GM12872 (cell line): Measurements from ENCODE around the gene ALOX12B.

Experiments used
- TF ChIP-seq, protein P1 (sequence below): IDR thresholded peaks from 3 replicates; pipeline ENCODE4 v1.5.1; 2011; ENCODE audit warnings: low read depth, mild to moderate bottlenecking, low read length, moderate library complexity; ENCODE audit not compliant: insufficient read depth

The ALOX12B gene

DNA sequence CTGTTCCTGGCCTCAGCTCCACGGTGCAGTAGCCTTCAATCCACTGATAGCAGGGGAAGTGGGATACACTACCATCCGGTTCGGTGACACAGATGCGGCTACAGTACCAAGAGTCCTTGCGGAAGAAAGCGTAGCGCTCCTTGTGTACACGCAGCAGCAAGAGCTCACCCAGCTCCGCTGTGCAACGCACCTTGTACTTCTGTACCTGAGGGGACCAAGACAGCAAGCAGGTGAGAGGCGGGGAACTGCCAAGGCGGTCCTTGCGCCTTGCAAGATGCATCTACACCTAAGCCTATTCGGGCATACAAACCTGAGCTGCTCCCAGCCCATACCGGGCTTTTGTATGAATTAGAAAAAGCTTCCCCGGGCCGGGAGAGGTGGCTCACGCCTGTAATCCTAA is 29.3 kb upstream of the ALOX12B start:
- TF ChIP-seq, protein P1, sequence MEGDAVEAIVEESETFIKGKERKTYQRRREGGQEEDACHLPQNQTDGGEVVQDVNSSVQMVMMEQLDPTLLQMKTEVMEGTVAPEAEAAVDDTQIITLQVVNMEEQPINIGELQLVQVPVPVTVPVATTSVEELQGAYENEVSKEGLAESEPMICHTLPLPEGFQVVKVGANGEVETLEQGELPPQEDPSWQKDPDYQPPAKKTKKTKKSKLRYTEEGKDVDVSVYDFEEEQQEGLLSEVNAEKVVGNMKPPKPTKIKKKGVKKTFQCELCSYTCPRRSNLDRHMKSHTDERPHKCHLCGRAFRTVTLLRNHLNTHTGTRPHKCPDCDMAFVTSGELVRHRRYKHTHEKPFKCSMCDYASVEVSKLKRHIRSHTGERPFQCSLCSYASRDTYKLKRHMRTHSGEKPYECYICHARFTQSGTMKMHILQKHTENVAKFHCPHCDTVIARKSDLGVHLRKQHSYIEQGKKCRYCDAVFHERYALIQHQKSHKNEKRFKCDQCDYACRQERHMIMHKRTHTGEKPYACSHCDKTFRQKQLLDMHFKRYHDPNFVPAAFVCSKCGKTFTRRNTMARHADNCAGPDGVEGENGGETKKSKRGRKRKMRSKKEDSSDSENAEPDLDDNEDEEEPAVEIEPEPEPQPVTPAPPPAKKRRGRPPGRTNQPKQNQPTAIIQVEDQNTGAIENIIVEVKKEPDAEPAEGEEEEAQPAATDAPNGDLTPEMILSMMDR: no peak

DNA sequence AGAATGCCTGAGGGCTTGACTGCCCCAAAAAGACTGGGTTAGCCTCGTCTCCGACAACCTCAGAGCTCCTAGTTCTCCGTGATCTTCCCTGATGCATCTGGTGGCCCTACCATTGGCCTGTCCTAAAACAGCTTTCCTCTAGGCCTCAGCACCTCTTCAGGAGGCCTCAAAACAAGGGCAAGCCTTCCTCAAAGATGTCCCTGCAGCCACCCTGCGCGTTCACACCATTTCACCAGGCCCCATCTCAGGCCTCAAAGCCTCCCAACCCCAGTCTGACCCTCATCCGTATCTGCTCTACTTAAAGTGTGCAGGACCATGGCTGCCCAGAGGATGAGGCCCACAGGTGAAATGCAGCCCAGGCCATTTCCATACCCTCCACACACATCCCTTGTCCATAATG is 23.4 kb upstream of the ALOX12B start:
- TF ChIP-seq, protein P1: no peak

DNA sequence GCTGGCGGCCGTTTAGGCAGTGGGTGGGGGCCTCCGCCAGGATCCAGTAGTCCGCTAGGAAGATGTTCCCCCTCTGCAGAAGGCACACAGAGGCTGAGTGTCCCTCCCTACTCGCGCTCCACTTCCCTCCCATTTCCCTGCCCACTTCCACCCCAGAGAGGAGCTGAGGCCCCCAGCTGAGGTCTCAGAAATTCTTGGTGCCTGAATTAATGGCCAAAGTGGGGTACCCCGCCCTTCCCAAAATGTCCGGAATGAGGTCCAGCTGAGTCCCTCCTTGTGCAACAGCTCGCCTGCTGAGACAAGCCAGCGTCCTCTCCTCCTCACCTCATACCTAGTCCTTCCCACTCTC is 22.9 kb upstream of the ALOX12B start:
- TF ChIP-seq, protein P1: no peak

DNA sequence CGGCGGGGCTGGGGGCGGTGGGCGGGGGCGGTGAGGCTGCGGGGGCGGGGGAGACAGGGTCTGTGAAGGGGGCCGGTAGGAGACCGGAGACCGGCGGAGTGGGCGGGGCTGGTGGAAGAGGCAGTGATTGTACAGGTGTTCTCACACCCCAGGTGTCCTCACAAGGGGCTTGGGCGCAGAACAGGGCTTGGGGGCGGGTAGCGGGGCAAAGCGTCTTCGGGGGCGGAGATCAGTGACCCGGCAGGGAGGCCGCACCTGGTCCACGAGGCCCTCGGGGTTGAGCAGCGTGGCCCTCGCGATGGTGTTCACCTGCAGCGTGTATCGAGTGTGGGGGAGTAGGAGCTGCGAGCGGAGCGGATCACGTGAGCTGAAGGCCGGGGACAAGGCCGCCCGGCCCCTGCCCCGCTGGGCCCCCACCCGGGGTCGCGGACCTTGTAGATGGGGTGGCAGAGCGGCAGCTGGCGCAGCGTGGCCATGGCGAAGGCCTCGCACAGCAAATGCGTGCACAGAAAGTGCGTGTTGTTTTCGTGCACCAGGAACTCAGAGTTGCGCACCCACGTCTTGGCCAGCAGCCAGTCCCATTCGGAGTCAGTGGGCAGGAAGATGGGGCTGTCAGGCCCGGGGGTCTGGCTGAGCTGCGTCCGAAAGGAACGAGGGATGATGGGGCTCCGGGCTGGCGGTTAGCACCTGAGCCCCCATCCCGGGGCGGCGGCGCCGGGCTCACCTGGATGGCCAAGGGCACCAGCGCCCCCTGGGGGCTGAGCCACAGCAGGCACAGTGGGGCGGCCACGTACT is 22.3 kb upstream of the ALOX12B start:
- TF ChIP-seq, protein P1: peak; percentile 96

DNA sequence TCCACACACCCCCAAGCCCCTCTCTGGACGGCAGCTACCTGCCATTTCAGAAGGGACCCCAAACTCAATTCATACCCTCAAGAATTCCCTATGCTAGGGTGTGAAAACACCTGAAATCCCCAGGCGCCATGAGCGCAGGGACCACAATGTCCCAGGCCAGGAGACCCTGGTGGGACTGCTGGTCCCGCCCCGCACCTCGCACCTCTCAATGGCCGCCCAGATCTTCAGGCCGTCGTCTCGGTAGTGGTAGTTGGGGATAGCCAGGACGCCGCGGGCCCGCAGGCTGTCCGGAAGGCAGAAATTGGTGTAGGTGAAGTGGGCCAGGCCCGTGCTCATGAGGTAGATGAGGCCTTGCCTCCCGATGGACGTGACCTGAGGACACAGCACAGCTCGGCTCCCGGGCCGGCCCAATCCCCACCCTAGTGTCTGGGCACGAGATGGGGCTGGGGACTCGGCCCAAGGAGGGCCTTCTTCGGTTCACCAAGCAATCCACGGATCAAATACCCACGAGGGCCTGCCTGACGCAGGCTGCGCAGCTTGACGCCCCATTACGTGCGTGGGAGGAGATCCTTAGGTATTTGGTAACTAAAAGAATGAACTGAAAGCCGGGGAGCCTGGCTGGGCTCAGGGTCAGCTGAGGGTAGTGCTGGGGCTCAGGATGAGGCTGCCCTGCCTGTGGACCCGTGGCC is 21.6 kb upstream of the ALOX12B start:
- TF ChIP-seq, protein P1: no peak

DNA sequence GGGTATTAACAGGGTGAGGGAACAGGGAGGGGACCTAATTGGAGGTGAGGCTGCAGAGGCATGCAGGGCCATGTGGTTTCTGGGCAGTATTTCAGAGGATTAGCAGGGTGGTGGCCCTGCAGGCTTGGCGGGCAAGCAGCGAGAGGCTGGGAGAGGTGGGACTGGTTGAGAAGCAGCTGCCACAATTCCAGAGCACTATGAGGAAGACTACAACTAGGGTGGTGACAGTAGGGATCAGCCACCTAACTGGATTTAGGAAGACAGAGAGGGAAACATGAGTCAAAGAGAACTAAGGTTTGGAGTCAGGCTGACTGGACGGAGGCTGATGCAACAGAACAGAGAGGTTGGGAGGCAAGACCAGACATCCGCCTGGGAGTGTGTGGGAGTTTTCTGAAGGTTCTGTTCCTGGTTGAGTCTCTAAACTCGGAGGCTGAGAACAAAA is 18.5 kb upstream of the ALOX12B start:
- TF ChIP-seq, protein P1: no peak

DNA sequence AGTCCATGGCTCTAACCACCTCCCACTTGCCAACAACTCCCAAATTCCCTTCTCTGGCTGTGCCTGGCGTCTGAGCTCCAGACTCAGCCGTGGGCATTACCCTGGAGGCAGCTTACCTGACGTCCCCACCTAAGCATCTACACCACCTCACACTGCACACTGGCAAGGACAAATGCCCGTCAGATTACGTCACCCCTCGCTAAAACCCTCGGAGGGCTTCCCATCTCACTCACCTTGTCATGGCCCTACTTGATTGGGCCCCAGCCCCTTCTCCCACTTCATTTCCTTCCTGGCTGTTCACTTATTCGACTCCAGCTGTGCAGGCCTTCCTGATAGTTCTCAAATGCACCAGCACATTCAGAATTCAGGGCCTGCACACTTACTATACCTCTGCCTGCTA is 17.4 kb upstream of the ALOX12B start:
- TF ChIP-seq, protein P1: no peak
